Fibroblast of lung (primary cell): ENCODE results near the gene WFDC2. TPM values are rescaled to one million over a fixed set of nuclear protein-coding genes. Genes with fewer than 3 reads are reported as not detected.

ENCODE experiments used
- DNase-seq, 2 donors: peaks; one replicate each; pipeline versions ENCODE4 v3.0.0 to v3.0.0-alpha.2; 2010; ENCODE audit warnings: low read depth in 2 of 2
- H2AFZ ChIP-seq: 2 replicates; pipeline ENCODE4 v1.5.1; 2012; ENCODE audit warnings: low read length, control low read depth, inconsistent platforms
- H3K27ac ChIP-seq: 2 replicates; pipeline ENCODE4 v1.5.1; 2011; ENCODE audit warnings: low read length, control low read depth; ENCODE audit not compliant: insufficient read depth
- H3K27me3 ChIP-seq: 2 replicates; pipeline ENCODE4 v1.5.1; 2011; ENCODE audit warnings: mild to moderate bottlenecking, low read length; ENCODE audit not compliant: control insufficient read depth, insufficient read depth
- H3K36me3 ChIP-seq: 2 replicates; pipeline ENCODE4 v1.5.1; 2011; ENCODE audit warnings: low read length; ENCODE audit not compliant: control insufficient read depth, insufficient read depth
- H3K4me1 ChIP-seq: 2 replicates; pipeline ENCODE4 v1.5.1; 2011; ENCODE audit warnings: low read length; ENCODE audit not compliant: control insufficient read depth, insufficient read depth; ENCODE audit errors: extremely low read depth
- H3K4me2 ChIP-seq: 2 replicates; pipeline ENCODE4 v1.5.1; 2011; ENCODE audit warnings: low read length, control low read depth; ENCODE audit not compliant: insufficient read depth; ENCODE audit errors: extremely low read depth
- H3K4me3 ChIP-seq, 4 experiments: fragments of 200-600 bp in 1 of 4; sonication (generic) in 1 of 4; replicated peaks in 1 of 4; 2 replicates each; pipeline ENCODE4 v1.5.1; 2011 to 2016; ENCODE audit warnings: low read length in 4 of 4, low read depth in 3 of 4, mild to moderate bottlenecking in 3 of 4, control low read depth in 2 of 4, inconsistent platforms in 1 of 4, mixed read lengths in 1 of 4; ENCODE audit not compliant: insufficient read depth in 1 of 4; ENCODE audit errors: control extremely low read depth in 1 of 4
- H3K79me2 ChIP-seq: 2 replicates; pipeline ENCODE4 v1.5.1; 2012; ENCODE audit warnings: mild to moderate bottlenecking, low read length, inconsistent platforms; ENCODE audit not compliant: control insufficient read depth, insufficient read depth
- H3K9ac ChIP-seq: 2 replicates; pipeline ENCODE4 v1.5.1; 2011; ENCODE audit warnings: mild to moderate bottlenecking, low read length, control low read depth; ENCODE audit not compliant: insufficient read depth
- H3K9me3 ChIP-seq: 2 replicates; pipeline ENCODE4 v1.5.1; 2012; ENCODE audit warnings: low read depth, low read length; ENCODE audit not compliant: control insufficient read depth, insufficient read depth
- H4K20me1 ChIP-seq: 2 replicates; pipeline ENCODE4 v1.5.1; 2011; ENCODE audit warnings: low read length; ENCODE audit not compliant: control insufficient read depth, insufficient read depth; ENCODE audit errors: extremely low read depth
- CTCF ChIP-seq, 2 donors: IDR thresholded peaks in 1 of 2; conservative IDR thresholded peaks in 1 of 2; 1 replicate in 1 of 2; 2 replicates in 1 of 2; pipeline ENCODE4 v1.5.1; 2011 to 2012; ENCODE audit warnings: low read length in 2 of 2, control low read depth in 1 of 2, inconsistent platforms in 1 of 2, low read depth in 1 of 2, mild to moderate bottlenecking in 1 of 2
- EZH2 ChIP-seq: IDR thresholded peaks from 2 replicates; pipeline ENCODE4 v1.5.1; 2012; ENCODE audit warnings: low read length, control low read depth, mild to moderate bottlenecking; ENCODE audit errors: missing control alignments
- polyA minus RNA-seq: library from RNA; depleted of rRNA, polyadenylated mRNA; stranded (reverse); fragments of >200 nt; gene quantifications from 2 replicates; pipeline ENCODE4 v1.2.3, GENCODE V29; 2011; ENCODE audit warnings: low replicate concordance
- polyA plus RNA-seq, 2 donors: library from polyadenylated mRNA; depleted of rRNA in 1 of 2; stranded (reverse) in 1 of 2; unstranded in 1 of 2; fragments of >200 nt; gene quantifications; 2 replicates each; pipeline ENCODE4 v1.2.1, GENCODE V29; 2011 to 2012; ENCODE audit warnings: missing spikeins in 1 of 2
- total RNA-seq: library from RNA; depleted of rRNA; stranded (reverse); fragments of >200 nt; gene quantifications from 2 replicates; pipeline ENCODE4 v1.2.1, GENCODE V29; 2014

WFDC2 gene, protein sequence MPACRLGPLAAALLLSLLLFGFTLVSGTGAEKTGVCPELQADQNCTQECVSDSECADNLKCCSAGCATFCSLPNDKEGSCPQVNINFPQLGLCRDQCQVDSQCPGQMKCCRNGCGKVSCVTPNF
- total RNA-seq, result not detected in 2 replicates
- polyA plus RNA-seq, result not detected in 2 replicates
- polyA plus RNA-seq (2012), result not detected in 2 replicates
- polyA minus RNA-seq, result not detected in 2 replicates

- no peak for DNase-seq
- H3K4me3 ChIP-seq, result peak within 1 kb of the TSS in 3 of 4 experiments; percentile 10 to 43 (median 12)
These were observed at the start of gene WFDC2 for GRCh38 chr20:45469336-45470261. TSS of gene WFDC2 (plus strand) at chr20:45469753. CDS start at chr20:45469782, 29 bp downstream.

DNA sequence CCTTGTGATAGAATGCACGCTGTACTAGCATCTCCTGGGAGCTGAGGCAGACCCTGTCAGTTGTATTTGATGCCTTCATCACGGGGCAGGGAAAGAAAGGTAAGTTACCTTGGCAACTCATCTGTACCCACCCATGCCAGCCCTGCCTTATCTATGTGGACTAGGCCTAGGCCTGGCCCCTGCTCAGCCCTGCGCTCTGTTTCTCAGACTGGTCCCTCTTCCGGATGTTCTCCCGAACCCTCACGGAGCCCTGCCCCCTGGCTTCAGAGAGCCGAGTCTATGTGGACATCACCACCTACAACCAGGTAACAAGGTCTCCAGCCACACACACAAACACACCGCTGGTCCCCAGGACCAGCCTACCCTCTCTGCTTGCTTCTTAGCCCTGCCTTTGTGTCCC lies 49.4 kb upstream of the WFDC2 start:
- peak overlapping the region; percentile 5 for H3K4me2 ChIP-seq
- no peak for DNase-seq
- H3K4me1 ChIP-seq, result peaks cover 2% of the 10 kb centered on the region
- no peaks in the 10 kb centered on the region for H3K27me3 ChIP-seq
- H3K36me3 ChIP-seq, result peaks cover 22% of the 10 kb centered on the region
- TF ChIP-seq EZH2 (no peak), CTCF (conservative IDR thresholded peaks at IDR 0.05 in 1 of 2, IDR thresholded peaks at IDR 0.05 in 1 of 2; ENCODE audit: low read depth in 1 of 2, low read length in 2 of 2) (no peak)
- no peak overlapping the region for H3K4me3 ChIP-seq
- peak overlapping the region; percentile 80 for H3K27ac ChIP-seq
- peaks cover 18% of the 10 kb centered on the region for H3K79me2 ChIP-seq
- H4K20me1 ChIP-seq, result no peaks in the 10 kb centered on the region
- H3K9me3 ChIP-seq, result no peaks in the 10 kb centered on the region
- no peak overlapping the region for H3K9ac ChIP-seq
- no peak overlapping the region for H2AFZ ChIP-seq

More at GRCh38 chr20:45469336-45470261, at the start of gene WFDC2:
- Histone ChIP-seq H3K4me2 (peak within 1 kb of the TSS; percentile 44), H3K9ac (no peak within 1 kb of the TSS), H3K27ac (no peak within 1 kb of the TSS), H3K27me3 (peaks cover 34% of the 10 kb centered on the region), H3K9me3 (no peaks in the 10 kb centered on the region), H4K20me1 (no peaks in the 10 kb centered on the region), H3K79me2 (no peaks in the 10 kb centered on the region), H2AFZ (no peak within 1 kb of the TSS), H3K36me3 (no peaks in the 10 kb centered on the region), H3K4me1 (no peaks in the 10 kb centered on the region)
- TF ChIP-seq EZH2 (no peak), CTCF (conservative IDR thresholded peaks at IDR 0.05 in 1 of 2, IDR thresholded peaks at IDR 0.05 in 1 of 2; ENCODE audit: low read depth in 1 of 2, low read length in 2 of 2) (no peak)

- Histone ChIP-seq H3K27ac (no peak overlapping the region), H3K4me2 (no peak overlapping the region), H3K4me1 (peaks cover 2% of the 10 kb centered on the region), H4K20me1 (no peaks in the 10 kb centered on the region), H3K9me3 (no peaks in the 10 kb centered on the region), H3K27me3 (no peaks in the 10 kb centered on the region), H2AFZ (no peak overlapping the region), H3K4me3 (no peak overlapping the region), H3K79me2 (no peaks in the 10 kb centered on the region), H3K9ac (no peak overlapping the region), H3K36me3 (peaks cover 20% of the 10 kb centered on the region)
- TF ChIP-seq CTCF (conservative IDR thresholded peaks at IDR 0.05 in 1 of 2, IDR thresholded peaks at IDR 0.05 in 1 of 2; ENCODE audit: low read depth in 1 of 2, low read length in 2 of 2) (no peak), EZH2 (no peak)
- DNase-seq, result no peak
These were observed 45.9 kb upstream of the WFDC2 start for GRCh38 chr20:45423700-45424099.
